HL-60 (cell line): ENCODE measurements around the gene CCNI2.

Experiments used
- DNase-seq, 2 experiments: peaks; one replicate each; pipeline ENCODE4 v3.0.0-alpha.2; 2010 to 2020; ENCODE audit warnings: low read depth in 1 of 2, low spot score in 1 of 2
- H3K27ac ChIP-seq: fragments of 250-450 bp; sonication (Bioruptor Pico); replicated peaks from 2 replicates; pipeline ENCODE4 v1.5.1; 2020; ENCODE audit warnings: mild to moderate bottlenecking, moderate library complexity
- H3K27me3 ChIP-seq: fragments of 250-450 bp; sonication (Bioruptor Pico); 2 replicates; pipeline ENCODE4 v1.5.1; 2021; ENCODE audit warnings: mild to moderate bottlenecking, moderate library complexity; ENCODE audit not compliant: insufficient read depth, poor library complexity, severe bottlenecking
- H3K4me3 ChIP-seq: replicated peaks from 2 replicates; pipeline ENCODE4 v1.5.1; 2011; ENCODE audit warnings: mild to moderate bottlenecking, control low read depth, low read length; ENCODE audit not compliant: insufficient read depth
- CTCF ChIP-seq: IDR thresholded peaks from one replicate; pipeline ENCODE4 v1.5.1; 2011; ENCODE audit warnings: low read length, control low read depth, inconsistent platforms; ENCODE audit not compliant: insufficient read depth
- GABPA ChIP-seq: IDR thresholded peaks from 2 replicates; pipeline ENCODE4 v1.6.1; 2012; ENCODE audit warnings: low read depth
- POLR2AphosphoS5 ChIP-seq: IDR thresholded peaks from 2 replicates; pipeline ENCODE4 v1.6.1; 2012; ENCODE audit warnings: low read depth
- REST ChIP-seq: IDR thresholded peaks from 2 replicates; pipeline ENCODE4 v1.6.1; 2012; ENCODE audit warnings: low read depth; ENCODE audit not compliant: insufficient replicate concordance
- SPI1 ChIP-seq: IDR thresholded peaks from 2 replicates; pipeline ENCODE4 v1.6.1; 2012; ENCODE audit warnings: low read depth, mild to moderate bottlenecking, borderline replicate concordance

Gene CCNI2

DNA sequence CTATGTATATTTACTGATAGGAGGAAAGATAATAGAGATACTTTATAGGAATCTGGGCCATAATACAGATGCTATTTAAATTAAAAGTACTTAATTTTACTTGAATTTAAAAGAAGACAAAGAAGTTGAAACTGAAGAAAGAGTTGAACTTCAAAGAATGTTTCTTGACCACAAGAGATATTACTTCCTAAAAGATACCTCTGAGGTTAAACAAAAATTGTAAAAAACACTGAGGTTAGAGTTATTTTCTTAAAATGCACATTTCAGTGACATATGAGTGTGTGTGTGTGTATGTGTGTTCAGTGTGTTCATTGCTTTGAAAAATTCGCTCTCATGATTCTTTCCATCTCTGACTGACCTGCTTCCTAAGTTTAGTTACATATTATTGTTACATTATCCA is 33.4 kb downstream of the CCNI2 start:
- Histone ChIP-seq H3K27me3 (no peaks in the 10 kb centered on the region), H3K4me3 (no peak overlapping the region), H3K27ac (no peak overlapping the region)
- no peak for DNase-seq
- TF ChIP-seq GABPA (no peak), CTCF (no peak), REST (no peak), POLR2AphosphoS5 (no peak), SPI1 (no peak)

GRCh38 chr5:132781029-132781428 is 33.8 kb downstream of the CCNI2 start:
- Histone ChIP-seq H3K27me3 (no peaks in the 10 kb centered on the region), H3K27ac (no peak overlapping the region), H3K4me3 (no peak overlapping the region)
- no peak for DNase-seq
- TF ChIP-seq POLR2AphosphoS5 (no peak), GABPA (no peak), SPI1 (no peak), REST (no peak), CTCF (no peak)

GRCh38 chr5:132782101-132782500 is 34.9 kb downstream of the CCNI2 start:
- Histone ChIP-seq H3K27ac (no peak overlapping the region), H3K4me3 (no peak overlapping the region), H3K27me3 (no peaks in the 10 kb centered on the region)
- DNase-seq, result peak; percentile 5 to 15
- TF ChIP-seq REST (no peak), GABPA (no peak), CTCF (no peak), POLR2AphosphoS5 (no peak), SPI1 (no peak)
